Epithelial cell of proximal tubule (primary cell): Measurements from ENCODE around the gene PDE3A. TPM values are rescaled to one million over a fixed set of nuclear protein-coding genes. Genes with fewer than 3 reads are reported as not detected.

Experiments used
- DNase-seq: peaks from one replicate; pipeline ENCODE4 v3.0.0-alpha.2; 2011; ENCODE audit warnings: low read depth
- H3K4me3 ChIP-seq: 2 replicates; pipeline ENCODE4 v1.5.1; 2011; ENCODE audit warnings: low read depth, mild to moderate bottlenecking, low read length
- total RNA-seq: library from RNA; depleted of rRNA; stranded (reverse); fragments of >200 nt; gene quantifications from 2 replicates; pipeline ENCODE4 v1.2.3, GENCODE V29; 2015
- TF ChIP-seq, protein P1 (sequence below): conservative IDR thresholded peaks from 2 replicates; pipeline ENCODE4 v1.5.1; 2012; ENCODE audit warnings: low read depth, mild to moderate bottlenecking, low read length

Gene PDE3A
- total RNA-seq, 1 donor from 2014 or later, result 1.6 TPM

- H3K4me3 ChIP-seq, result no peak within 1 kb of the TSS
- DNase-seq, result no peak
- TF ChIP-seq, protein P1, sequence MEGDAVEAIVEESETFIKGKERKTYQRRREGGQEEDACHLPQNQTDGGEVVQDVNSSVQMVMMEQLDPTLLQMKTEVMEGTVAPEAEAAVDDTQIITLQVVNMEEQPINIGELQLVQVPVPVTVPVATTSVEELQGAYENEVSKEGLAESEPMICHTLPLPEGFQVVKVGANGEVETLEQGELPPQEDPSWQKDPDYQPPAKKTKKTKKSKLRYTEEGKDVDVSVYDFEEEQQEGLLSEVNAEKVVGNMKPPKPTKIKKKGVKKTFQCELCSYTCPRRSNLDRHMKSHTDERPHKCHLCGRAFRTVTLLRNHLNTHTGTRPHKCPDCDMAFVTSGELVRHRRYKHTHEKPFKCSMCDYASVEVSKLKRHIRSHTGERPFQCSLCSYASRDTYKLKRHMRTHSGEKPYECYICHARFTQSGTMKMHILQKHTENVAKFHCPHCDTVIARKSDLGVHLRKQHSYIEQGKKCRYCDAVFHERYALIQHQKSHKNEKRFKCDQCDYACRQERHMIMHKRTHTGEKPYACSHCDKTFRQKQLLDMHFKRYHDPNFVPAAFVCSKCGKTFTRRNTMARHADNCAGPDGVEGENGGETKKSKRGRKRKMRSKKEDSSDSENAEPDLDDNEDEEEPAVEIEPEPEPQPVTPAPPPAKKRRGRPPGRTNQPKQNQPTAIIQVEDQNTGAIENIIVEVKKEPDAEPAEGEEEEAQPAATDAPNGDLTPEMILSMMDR, result no peak
These were observed 326.9 kb downstream of the PDE3A start, which contains the start of gene SLCO1C1 for GRCh38 chr12:20695232-20695631. SLCO1C1 (plus strand) TSS chr12:20695332; CDS start chr12:20699577, 4,245 bp downstream.

DNA sequence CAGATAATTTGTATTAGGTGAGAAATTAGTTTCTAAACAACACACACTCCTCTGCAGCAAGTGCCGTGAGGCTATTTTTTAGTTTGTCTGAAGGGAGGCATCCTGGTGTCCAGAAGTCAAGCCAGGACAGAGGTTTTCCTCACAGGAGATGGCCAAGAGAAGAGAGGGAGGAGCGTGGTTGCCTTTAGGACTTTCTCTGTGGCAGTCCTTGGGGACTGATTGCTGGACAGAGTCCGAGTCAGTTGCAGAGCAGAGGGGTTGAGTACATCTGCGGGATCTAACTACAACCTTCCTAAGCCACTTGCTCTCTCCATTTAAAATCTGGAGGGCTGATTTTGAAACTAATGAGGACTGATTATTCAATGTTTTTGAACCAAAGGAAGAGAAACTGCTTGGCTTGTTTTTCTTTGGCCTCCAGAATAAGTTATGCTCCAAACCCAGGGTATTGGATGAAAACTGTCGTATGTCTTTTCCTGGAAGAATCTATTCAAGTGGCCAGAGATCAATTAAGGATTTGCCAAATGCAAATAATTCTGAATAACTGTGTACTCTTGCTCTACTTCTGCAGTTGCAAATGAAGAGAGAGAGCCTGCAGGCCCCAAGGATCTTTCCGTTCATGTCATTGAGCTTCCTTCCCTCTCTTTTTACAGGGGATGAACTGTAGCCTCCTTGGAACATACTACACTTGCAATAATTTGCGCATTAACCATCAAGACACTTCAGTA is 328.0 kb downstream of the PDE3A start:
- DNase-seq, result no peak
- TF ChIP-seq, protein P1, result no peak
- no peak overlapping the region for H3K4me3 ChIP-seq

GRCh38 chr12:20701106-20701505 is 332.8 kb downstream of the PDE3A start:
- TF ChIP-seq, protein P1, result no peak
- no peak for DNase-seq
- no peak overlapping the region for H3K4me3 ChIP-seq

DNA sequence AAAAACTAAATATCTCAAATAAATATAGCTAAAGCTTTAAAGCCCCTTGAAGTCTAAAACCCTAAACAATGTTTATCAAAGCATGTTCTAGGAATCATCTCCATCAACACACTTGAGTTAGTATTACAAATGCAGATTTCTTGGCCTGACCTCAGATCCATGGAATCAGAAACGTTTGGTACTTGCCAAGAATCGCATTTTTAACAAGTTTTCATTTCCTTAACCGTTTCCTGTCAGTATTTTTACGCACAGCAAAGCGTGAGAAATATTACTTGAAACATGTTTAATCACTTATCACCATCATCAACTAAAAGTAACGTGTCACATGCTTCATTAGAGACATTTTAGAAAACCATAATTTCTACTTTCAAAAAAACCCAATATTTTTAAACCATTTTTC is 336.5 kb downstream of the PDE3A start:
- TF ChIP-seq, protein P1, result no peak
- no peak overlapping the region for H3K4me3 ChIP-seq
- no peak for DNase-seq

- no peak for DNase-seq
- TF ChIP-seq, protein P1, result no peak
- H3K4me3 ChIP-seq, result no peak overlapping the region
These were observed 343.5 kb downstream of the PDE3A start for GRCh38 chr12:20711846-20712245.

DNA sequence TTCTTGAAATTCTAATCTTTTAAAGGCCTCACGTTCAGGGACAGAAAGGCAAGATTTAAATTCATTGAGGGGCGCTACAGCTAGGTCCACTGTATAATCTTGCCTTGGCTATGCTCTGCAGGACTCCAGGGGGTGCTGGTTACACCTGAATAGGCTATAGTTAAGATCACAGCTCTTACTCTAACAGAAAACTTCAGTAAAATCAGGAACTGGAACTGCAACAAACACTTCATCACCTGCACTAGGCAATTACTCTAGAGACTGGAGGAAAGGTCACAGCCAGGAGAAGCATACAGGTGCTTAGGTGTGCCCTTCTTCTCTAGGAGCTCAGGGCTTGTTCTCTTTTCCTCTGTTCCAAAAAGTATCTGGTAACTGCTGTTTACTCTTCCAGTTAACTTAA is 347.7 kb downstream of the PDE3A start:
- no peak overlapping the region for H3K4me3 ChIP-seq
- TF ChIP-seq, protein P1, result no peak

GRCh38 chr12:20716985-20717384 is 348.6 kb downstream of the PDE3A start:
- H3K4me3 ChIP-seq, result no peak overlapping the region
- TF ChIP-seq, protein P1, result no peak
- DNase-seq, result no peak

More for the DNA sequence above, 347.7 kb downstream of the PDE3A start:
- DNase-seq, result no peak
